GM19463 (cell line): ENCODE results near the gene ADSS2.
"Not testable (repeated sequence)": the region's sequence is repeated elsewhere in the genome, so short reads cannot be mapped to it uniquely, and the experiment has no call there.

Experiments used
- ATAC-seq: cut with Tn5 transposase; IDR thresholded peaks from one replicate; pipeline ENCODE4 v1.9.1; 2021; ENCODE audit warnings: mild to moderate bottlenecking, moderate library complexity; ENCODE audit not compliant: unreplicated experiment

The ADSS2 gene

DNA sequence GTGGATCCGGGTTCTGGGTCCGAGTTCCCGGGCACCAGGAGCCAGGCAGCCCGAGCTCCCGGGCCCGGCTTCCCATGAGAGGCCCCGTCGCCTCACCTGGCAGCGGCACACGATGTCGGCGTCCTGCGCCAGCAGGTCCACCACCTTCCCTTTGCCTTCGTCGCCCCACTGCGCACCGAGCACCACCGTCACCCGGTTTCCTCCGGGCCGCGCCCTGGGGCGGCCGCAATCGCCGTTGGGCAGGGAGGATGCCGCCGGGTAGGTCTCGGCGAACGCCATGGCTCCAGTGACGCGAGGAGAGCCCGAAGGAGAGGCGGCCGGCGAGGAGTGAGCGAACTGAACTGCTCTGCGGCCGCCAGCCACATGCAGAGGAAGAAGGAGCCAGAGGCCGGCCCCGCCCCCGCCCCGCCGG is at the start of gene ADSS2:
TSS of gene ADSS2 (minus strand) at position 371 of the 412 bp plus-strand sequence. CDS start at position 279, 92 bp downstream.
- no peak for ATAC-seq

DNA sequence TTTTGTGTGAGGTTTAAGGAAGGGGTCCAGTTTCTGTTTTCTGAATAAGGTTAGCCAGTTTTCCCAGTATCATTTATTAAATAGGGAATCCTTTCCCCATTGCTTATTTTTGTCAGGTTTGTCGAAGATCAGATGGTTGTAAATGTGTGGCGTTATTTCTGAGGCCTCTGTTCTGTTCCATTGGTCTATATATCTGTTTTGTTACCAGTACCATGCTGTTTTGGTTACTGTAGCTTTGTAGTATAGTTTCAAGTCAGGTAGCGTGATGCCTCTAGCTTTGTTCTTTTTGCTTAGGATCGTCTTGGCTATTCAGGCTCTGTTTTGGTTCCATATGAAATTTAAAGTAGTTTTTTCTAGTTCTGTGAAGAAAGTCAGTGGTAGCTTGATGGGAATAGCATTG is 48.8 kb upstream of the ADSS2 start:
- ATAC-seq, result not testable (repeated sequence)

DNA sequence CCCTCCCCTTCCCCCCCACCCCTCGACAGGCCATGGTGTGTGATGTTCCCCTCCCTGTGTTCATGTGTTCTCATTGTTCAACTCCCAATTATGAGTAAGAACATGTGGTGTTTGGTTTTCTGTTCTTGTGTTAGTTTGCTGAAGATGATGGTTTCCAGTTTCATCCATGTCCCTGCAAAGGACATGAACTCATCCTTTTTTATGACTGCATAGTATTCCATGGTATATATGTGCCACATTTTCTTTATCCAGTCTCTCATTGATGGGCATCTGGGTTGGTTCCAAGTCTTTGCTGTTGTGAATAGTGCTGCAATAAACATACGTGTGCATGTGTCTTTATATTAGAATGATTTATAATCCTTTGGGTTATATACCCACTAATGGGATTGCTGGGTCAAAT is 47.8 kb upstream of the ADSS2 start:
- ATAC-seq, result not testable (repeated sequence)

DNA sequence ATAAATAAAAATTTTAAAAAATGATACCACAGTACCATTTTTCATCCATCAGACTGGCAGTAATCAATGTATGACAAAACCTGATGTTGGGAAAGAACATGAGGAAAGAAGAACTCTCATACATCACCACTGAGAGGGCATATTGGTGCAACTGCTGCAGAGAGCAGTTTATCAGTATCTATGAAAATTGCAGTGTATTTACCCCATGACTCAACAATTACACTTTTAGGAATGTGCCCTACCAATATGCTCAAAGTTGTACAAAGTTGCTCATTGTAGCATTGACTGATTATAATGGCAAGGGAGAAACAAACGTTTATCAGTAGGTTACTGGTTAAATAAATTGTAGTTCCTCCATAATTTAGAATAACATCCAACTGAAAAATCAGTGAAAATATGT is 46.1 kb upstream of the ADSS2 start:
- ATAC-seq, result no peak

DNA sequence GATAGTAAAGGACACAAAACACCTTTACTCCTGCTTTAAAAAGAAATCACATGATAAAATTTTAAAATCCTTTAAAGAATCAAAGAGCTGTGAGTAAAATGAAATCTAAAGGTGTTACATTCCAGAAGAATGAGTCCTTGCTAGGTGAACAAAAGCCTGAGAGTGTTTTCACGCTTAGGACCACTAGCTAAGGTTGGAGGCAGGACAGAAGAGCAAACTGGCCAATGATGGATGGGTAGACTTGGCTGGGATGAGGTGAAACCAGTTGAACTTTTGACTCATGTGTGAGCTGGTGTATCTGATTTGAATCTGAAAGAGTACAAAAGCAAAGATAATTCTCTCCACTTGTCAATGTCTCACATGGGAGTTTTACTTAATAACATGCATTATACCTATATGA is 44.5 kb upstream of the ADSS2 start:
- no peak for ATAC-seq

DNA sequence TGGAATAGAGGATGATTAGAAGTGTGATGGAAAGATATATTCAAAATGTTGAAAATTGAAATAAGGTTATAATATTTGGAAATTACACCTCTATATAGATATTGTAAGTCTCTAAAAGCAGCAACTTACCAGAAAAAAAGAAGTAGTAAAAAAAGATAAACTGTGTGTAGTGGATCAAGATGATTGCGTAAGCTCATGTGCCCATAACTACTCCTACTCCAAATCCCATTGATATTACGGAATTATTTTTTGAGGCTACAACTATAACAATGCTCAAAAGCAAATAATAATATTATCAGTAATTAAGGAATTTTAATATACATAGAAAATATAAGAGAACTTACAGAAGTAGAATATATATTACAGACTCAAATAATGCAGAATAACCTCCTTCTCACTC is 42.9 kb upstream of the ADSS2 start:
- ATAC-seq, result no peak

DNA sequence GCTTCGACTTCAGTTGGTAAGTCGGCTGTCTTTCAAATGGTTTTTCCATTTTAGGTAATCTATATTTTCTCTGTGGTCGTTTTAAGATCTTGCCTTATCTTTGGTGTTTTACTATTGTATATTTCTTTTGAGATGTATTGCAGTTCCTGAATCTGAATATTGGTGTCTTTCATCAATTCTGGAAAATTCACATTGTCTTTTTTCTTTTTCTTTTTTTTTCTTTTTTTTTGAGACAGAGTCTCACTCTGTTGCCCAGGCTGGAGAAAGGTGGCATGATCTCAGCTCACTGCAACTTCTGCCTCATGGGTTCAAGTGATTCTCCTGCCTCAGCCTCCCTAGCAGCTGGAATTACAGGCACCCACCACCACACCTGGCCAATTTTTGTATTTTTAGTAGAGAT is 33.3 kb upstream of the ADSS2 start:
- not testable (repeated sequence) for ATAC-seq

DNA sequence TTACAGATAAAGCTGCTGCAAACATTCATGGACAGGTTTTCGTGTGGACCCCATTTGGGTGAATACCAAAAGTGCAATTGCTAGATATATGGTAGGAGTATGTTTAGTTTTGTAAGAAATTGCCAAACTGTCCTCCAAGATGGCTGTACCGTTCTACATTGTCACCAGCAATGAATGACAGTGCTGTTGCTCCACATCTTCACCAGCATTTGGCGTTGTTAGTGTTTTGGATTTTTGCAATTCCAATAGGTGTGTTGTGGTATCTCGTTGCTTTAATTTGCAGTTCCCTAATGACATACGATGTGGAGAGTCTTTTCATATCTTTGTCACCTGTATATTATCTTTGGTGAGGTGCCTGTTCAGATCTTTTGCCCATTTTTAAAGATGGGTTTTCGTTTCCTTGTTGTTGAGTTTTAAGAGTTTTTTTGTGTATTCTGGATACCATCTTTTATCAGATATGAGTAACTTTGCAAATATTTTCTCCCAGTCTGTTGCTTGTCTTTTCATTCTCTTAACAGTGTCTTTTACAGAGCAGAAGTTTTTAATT is 21.4 kb upstream of the ADSS2 start:
- no peak for ATAC-seq

DNA sequence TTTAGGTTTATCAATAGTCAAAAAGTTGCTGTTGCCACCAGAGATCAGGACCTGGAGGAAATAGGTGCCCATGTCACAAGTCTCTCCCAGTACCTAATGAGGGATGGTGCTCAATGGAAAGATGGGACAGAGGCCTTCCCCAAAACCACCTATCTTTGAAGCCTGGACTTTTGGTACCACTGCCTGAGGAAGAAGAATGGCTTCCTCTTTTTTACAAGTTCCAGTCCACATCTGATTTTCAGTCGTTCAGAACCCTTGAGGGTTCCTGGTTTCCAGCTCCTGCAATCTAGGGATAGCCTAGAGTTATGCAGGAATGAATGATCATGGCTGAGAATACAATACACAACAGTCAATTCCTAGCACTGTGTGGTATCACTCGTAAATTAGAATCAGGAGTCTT is 15.0 kb upstream of the ADSS2 start:
- ATAC-seq, result no peak

DNA sequence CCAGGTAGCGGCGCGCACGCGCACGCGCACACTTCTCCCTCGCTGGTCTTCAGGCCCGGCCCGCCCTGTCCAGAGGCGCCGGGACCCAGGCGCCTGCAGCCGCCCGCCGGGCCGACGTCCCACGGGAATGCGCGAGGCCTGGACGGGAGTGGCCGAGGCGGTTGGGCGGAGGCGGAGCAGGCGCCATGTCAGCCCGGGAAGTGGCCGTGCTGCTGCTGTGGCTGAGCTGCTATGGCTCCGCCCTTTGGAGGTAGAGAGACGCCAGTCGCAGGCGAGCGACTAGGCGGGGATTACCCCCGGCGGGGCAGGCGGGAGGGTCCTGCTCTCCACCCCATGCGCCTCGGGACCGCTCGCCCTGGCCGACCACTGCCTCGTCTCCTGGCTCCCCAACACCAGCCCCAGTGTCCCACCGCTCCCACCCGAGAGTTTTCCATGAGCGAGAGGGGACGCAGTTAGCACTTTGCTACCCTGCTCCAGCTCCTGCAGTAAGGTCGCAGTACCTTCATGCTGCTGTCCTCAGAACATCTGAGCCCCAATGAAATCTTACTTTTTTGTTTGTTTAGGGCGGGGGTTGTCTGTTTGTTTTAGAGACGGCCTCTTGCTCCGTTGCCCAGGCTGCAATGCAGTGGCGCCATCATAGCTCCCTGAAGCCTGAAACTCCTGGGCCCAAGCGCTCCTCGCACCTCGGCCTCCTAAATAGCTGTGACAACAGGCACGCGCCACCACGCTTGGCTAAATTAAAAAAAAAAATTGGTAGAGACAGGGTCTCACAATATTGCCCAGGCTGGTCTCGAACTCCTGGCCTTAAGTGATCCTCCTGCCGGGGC is 9.7 kb upstream of the ADSS2 start, which contains the start of gene CATSPERE:
TSS of gene CATSPERE (plus strand) at position 29 of the 827 bp plus-strand sequence. CDS start at position 186, 157 bp downstream.
- peak; percentile 96 for ATAC-seq

DNA sequence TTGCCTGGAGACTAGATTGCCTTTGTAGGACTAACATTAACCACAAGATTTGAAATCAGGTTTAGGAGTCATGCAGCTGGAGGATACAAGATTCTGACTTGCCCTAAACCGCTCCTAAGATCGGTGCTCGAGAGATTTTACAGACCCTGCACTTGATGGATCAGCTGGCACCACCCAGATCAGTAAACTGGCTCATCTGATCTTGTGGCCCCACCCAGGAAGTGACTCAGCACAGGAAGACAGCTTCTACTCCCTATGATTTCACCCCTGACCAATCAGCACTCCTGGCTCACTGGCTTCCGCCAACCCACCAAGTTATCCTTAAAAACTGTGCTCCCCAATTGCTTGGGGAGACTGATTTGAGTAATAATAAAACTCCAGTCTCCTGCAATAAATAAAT is 8.5 kb upstream of the ADSS2 start:
- ATAC-seq, result no peak

DNA sequence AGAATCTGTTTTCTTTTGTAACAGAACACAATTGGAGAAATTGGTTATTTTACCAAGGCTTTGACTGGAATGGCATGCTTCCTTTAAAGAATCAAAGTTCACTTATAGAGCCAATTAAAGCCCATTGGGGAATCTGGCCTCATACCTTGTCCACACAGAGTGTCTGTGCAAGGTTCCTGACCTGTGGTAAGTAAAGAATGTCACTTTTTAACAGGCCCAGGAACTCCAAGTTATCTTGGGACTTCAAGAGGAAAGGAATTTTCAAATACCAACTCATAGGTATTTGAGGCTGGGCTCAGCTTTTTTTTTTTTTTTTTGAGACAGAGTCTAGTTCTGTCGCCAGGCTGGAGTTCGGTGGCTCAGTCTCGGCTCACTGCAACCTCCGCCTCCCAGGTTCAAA is 7.1 kb upstream of the ADSS2 start:
- no peak for ATAC-seq

DNA sequence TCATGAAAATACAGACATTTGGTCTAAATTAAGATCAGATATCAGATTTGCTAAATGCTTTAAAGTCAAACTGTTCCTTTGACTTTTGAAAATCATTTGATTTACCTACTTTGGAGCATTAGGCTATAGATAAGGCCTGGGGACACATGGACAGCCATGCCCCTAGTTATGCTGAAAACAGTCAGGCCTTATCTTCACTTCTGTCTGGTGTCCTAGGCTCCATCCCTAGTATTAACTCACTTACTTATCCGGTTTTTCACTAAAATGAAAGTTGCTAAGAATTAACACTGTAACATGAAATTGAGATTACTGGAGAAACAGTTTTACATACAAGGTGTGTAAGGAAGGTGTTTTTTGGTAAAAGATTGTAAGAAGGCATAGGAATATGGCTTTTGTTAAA is 4.9 kb upstream of the ADSS2 start:
- no peak for ATAC-seq

DNA sequence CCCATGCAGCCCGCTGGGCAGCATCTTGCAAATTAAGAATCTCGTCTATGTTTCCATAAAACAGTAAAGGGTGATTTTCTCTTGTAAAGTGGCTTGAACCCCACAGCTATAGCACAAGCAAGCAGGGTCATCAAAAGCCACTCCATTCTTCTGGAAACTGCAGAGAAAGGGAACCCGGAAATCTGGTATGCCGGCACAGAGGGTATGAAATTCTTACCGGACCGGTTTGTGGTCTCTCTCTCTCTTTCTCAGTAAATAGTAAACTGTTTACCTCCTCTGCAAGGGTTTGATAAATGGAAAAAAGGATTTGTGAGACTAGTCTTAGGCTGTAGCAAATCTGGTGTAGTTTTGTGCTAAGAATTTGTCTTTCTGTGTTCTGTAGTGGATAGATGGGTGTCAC is 2.7 kb upstream of the ADSS2 start:
- ATAC-seq, result no peak

DNA sequence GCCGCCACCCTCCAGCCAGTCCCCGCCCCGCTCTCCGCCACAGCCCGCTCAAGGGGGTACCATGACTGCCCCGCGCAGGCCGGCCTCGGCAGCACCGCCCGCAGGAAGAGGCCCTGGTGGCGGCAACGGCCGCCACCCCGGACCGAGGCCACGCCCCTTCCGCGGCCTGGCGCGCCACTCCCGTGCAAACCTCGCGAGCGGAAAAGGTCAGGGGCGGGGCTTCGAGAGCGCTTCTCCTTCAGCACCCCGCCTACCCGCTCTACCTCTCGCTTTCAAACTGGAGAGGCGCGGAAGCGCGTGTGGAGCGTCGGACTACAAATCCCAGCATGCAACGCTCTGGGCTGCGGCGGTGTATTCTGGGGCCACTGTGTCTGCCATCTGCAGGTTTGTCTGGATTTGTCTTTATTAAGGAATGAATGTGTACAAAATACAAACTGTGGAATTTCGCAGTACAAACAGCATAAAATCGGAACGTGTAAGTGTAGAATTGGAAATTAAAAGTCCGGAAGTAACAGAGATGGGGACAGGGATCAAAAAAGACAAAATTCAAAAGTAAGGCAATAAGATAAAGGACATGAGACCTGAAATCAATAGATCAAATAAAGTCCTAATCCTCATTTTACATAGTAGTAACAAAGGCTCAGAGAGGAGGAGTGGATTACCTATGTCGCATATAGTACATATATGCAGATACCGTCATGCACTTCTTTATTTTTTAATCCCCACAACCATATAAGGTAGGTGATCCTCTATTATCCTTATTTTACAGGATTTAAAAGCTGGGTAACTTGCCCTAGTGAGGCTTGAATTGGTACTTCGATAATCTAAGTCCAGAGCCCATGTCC is 464 bp upstream of the ADSS2 start:
- peak; percentile 93 for ATAC-seq

DNA sequence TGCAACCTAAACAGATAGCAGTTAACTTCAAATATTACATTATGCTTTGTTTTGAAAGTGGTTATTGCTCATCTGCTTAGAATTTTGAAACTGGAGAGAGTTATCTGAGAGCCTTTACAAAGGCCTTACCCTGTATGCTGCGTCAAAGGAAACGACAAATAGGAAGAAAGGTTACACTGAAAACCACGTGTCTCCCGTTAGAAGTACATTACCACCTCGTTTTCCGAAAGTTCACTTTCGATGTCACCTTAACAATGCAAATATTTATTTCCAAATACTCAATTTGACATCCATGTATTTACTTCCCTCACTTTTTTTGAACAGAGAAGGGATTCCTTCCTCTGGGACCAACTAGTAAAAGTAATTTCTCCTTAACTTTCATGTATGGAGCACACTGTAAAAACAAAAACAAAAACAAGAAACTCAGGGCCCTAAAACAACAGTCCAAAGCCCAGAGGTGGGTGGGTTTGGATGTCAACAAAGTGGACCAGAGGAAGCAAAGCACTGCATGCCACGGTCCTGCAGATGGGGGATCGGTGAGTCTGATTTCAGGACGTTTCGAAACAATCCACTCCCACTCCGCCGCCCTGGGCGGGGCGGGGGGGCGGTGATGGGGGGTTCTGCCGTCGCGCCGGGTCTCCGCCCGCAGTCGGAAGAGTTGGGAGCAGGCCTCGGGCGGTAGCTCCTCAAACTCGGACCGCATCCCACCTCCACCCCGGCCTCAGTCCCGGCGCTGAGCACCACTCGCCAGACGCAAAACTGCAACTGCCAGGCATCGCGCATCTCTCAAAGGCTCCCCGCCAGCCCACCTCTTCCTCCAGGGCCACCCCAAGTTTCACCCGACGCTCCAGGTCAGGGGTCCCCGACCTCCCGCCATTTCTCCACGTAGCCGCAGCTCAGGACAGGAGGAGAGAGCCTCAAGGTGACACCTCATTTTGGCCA is 841 bp downstream of the ADSS2 start:
- ATAC-seq, result peak; percentile 7

DNA sequence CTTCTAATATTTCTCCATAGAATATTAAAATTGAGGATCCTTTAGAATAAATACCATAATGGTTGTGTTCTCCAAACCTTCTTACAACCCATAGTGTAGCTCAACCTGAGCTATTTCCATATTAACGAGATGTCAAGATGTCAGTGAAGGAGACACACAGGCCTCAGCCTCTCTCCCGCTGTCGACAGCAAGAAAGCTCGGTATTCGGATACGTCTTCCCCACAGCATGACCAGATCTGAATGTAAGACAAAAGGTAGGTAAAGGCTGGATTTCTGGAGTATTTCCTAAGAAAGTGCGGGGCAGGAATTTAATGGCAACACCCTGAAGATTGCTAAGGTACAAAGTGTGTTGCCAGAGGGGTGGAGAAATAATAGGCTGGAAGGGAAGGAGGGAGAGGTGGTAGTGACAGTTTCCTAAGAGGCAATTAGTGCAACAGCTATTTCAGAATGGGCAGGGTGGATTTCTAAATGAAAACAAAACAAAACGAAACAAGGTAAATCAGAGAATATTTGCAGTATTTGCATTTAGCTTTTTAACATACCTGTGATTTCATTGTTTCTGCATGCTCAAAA is 1.7 kb downstream of the ADSS2 start:
- no peak for ATAC-seq

DNA sequence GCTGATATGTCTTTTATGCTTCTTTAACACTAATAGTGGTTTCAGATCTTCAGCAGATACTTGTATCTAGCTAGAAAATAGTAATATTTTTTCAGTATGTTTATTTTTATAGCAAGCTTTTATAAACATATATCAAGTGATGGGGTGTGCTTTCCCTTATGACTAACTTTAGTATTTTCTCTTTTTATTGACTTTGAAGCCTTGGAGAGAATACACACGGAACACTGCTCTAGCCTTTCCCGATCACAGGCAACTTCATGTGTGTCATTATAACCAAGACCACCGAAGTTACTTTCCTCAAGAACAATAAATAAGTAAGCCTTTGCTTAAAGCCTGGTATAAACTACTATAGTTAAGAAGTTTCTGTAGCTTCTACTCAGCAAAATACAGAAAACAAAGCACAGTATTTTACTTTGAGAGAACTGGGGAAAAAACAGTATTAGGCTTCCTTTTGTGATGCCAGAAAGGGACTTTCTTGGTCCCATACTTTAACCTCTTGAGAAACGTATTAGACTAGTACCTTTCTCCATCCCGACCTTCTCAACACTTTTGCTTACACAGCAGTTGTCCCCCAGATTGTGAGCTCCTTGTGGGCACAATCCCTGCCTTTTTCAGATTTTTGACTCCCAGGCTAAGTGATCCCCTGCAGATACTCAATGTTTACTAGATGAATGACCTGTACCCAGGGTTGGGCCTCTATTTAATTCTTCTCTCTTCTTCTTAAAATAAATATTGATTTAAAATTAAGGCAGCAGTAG is 3.3 kb downstream of the ADSS2 start:
- ATAC-seq, result no peak

DNA sequence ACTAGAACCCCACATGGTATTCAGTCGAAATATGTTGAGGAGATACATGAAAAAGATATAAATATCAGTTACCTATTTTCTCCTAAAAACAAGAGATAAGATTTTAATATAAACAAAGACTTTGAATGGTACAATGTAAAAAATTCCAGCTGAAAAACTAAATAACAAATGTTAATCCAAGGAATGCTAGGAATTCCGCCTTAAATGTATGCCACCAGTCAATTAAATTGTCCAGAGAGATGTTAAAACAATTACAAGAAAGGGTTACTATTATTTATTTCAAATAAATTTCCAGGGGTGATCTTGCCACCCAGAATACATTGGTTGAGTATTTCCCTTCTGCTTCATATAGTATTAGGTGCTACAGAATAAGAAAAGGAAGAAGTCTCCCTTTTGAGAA is 4.2 kb downstream of the ADSS2 start:
- no peak for ATAC-seq
